Hepatocyte (in vitro differentiated cells): Measurements from ENCODE around the gene VEPH1.
"Not testable (repeated sequence)": the region's sequence is repeated elsewhere in the genome, so short reads cannot be mapped to it uniquely, and the experiment has no call there.

Experiments
- EZH2 ChIP-seq: fragments of 200-600 bp; sonication (generic); IDR thresholded peaks from 2 replicates; pipeline ENCODE4 v1.6.1; 2016; ENCODE audit warnings: antibody characterized with exemption, mild to moderate bottlenecking, borderline replicate concordance
- EZH2phosphoT487 ChIP-seq: fragments of 200-600 bp; sonication (generic); IDR thresholded peaks from one replicate; pipeline ENCODE4 v1.6.1; 2018; ENCODE audit warnings: antibody characterized with exemption, mild to moderate bottlenecking, low read depth, moderate library complexity; ENCODE audit not compliant: unreplicated experiment, severe bottlenecking
- TF ChIP-seq, protein P1 (sequence below): fragments of 200-600 bp; sonication (generic); IDR thresholded peaks from 2 replicates; pipeline ENCODE4 v1.5.1; 2016; ENCODE audit warnings: antibody characterized with exemption, mild to moderate bottlenecking; ENCODE audit not compliant: poor library complexity

DNA sequence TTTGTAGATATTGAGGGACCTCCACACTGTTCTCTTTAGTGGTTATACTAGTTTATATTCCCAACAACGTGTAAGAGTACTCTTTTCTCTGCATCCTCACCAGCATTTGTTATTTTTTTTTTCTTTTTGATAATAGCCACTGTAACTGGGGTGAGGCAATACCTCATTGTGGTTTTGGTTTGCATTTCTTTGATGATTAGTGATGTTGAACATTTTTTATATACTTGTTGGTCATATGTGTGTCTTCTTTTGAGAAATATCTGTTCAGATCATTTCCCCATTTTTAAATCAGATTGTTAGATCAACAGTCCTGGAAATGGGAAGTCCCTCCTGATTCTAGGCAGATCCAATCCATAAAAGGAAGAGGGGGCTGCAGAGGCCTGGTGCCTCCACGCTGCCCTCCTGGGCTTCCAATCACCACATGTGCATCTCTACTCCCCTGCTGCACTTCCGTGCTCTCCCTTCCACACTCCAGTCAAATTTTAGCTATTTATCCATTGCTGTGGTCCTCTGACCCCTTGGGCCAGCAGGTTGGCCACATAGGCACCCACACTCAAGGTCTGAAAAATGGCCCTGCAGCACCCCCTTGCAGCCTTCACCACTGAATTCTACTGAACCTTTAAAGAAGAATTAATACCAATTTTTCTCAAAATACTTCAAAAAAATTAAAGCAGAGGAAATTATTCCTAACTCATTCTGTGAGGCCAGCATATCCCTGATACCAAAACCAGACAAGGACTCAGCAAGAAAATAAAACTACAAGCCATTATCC is 154.7 kb downstream of the VEPH1 start:
- TF ChIP-seq, protein P1, sequence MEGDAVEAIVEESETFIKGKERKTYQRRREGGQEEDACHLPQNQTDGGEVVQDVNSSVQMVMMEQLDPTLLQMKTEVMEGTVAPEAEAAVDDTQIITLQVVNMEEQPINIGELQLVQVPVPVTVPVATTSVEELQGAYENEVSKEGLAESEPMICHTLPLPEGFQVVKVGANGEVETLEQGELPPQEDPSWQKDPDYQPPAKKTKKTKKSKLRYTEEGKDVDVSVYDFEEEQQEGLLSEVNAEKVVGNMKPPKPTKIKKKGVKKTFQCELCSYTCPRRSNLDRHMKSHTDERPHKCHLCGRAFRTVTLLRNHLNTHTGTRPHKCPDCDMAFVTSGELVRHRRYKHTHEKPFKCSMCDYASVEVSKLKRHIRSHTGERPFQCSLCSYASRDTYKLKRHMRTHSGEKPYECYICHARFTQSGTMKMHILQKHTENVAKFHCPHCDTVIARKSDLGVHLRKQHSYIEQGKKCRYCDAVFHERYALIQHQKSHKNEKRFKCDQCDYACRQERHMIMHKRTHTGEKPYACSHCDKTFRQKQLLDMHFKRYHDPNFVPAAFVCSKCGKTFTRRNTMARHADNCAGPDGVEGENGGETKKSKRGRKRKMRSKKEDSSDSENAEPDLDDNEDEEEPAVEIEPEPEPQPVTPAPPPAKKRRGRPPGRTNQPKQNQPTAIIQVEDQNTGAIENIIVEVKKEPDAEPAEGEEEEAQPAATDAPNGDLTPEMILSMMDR = not testable (repeated sequence)
- not testable (repeated sequence) for TF ChIP-seq EZH2, EZH2phosphoT487
